ENCODE results near the gene TCOF1. TPM values are rescaled to one million over a fixed set of nuclear protein-coding genes. Genes with fewer than 3 reads are reported as not detected.

The TCOF1 gene
- polyA plus RNA-seq, 1 donor = 23.9 TPM

DNA sequence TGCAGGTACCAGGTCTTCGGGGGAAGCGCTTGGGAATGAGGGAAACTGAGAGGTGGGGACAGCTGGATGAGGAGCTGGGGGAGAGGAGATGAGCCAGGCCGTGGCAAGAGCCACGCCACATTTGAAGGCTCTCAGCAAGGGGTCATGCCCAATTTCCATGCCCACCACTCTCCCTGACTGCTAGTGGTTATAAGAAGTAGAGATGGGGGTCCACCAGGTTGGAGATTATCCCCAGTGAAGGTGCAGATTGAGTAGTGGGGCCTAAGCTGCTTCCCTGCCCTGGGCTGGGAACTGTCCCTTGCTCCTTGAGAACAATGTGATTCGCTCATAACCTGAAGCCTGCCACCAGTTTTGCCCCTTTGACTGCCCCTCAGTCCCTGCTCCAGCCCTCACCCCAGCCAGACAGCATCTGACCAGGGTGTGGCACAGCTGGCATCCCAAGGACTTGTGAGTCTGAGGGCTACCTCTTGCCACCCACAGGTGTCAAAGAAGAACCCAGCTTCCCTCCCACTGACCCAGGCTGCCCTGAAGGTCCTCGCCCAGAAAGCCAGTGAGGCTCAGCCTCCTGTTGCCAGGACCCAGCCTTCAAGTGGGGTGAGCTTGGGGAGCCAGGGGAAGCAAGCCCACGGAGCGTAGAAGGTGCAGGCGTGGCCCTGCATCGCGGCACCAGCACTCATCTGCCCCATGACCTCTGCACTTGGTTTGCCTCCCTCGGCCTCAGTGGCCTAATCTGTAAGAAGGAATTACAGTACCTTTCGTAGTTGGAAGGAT, 33.8 kb downstream of the TCOF1 start:
- Histone ChIP-seq H3K4me1 (ENCODE audit: control insufficient read depth, insufficient read depth, low read length) (no peaks in the 10 kb centered on the region), H3K27ac (ENCODE audit: low read length) (no peak overlapping the region), H3K27me3 (ENCODE audit: control insufficient read depth, insufficient read depth, low read length) (no peaks in the 10 kb centered on the region), H3K4me3 (ENCODE audit: low read length) (no peak overlapping the region), H3K36me3 (ENCODE audit: control insufficient read depth, insufficient read depth, low read length) (peaks cover 85% of the 10 kb centered on the region), H3K9me3 (ENCODE audit: control insufficient read depth, low read depth, low read length) (no peaks in the 10 kb centered on the region)
- no peak for DNase-seq
- no CpG with 5 or more reads among the region's 13 CpGs for WGBS (ENCODE audit: insufficient coverage, low lambda C conversion rate)

DNA sequence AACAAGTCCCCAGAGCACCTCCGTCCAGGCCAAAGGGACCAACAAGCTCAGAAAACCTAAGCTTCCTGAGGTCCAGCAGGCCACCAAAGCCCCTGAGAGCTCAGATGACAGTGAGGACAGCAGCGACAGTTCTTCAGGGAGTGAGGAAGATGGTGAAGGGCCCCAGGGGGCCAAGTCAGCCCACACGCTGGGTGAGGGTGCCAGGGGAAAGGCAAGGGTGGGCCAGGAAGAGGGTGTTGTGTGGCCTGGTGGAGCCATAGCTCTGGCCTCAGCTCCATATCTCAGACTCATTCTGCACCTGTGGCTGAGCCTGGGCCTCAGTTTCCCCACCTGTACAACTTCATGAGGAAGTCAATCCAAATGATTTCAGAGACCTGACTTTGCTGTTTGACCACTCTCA, 34.5 kb downstream of the TCOF1 start:
- WGBS (ENCODE audit: insufficient coverage, low lambda C conversion rate) = no CpG with 5 or more reads among the region's 3 CpGs

GRCh38 chr5:150392680-150393079, 35.2 kb downstream of the TCOF1 start:
- Histone ChIP-seq H3K27ac (ENCODE audit: low read length) (no peak overlapping the region), H3K9me3 (ENCODE audit: control insufficient read depth, low read depth, low read length) (no peaks in the 10 kb centered on the region), H3K36me3 (ENCODE audit: control insufficient read depth, insufficient read depth, low read length) (peaks cover 82% of the 10 kb centered on the region), H3K4me3 (ENCODE audit: low read length) (no peak overlapping the region), H3K27me3 (ENCODE audit: control insufficient read depth, insufficient read depth, low read length) (no peaks in the 10 kb centered on the region), H3K4me1 (ENCODE audit: control insufficient read depth, insufficient read depth, low read length) (no peaks in the 10 kb centered on the region)
- WGBS (ENCODE audit: insufficient coverage, low lambda C conversion rate) = no CpG with 5 or more reads among the region's 7 CpGs
- no peak for DNase-seq

More for the DNA sequence above, 34.5 kb downstream of the TCOF1 start:
- no peak for DNase-seq
- H3K4me3 ChIP-seq (ENCODE audit: low read length) = no peak overlapping the region
- no peaks in the 10 kb centered on the region for H3K9me3 ChIP-seq (ENCODE audit: control insufficient read depth, low read depth, low read length)
- no peaks in the 10 kb centered on the region for H3K4me1 ChIP-seq (ENCODE audit: control insufficient read depth, insufficient read depth, low read length)
- H3K36me3 ChIP-seq (ENCODE audit: control insufficient read depth, insufficient read depth, low read length) = peaks cover 83% of the 10 kb centered on the region
- H3K27ac ChIP-seq (ENCODE audit: low read length) = no peak overlapping the region
- no peaks in the 10 kb centered on the region for H3K27me3 ChIP-seq (ENCODE audit: control insufficient read depth, insufficient read depth, low read length)

- Histone ChIP-seq H3K4me3 (ENCODE audit: low read length) (no peak overlapping the region), H3K4me1 (ENCODE audit: control insufficient read depth, insufficient read depth, low read length) (no peaks in the 10 kb centered on the region), H3K27ac (ENCODE audit: low read length) (no peak overlapping the region), H3K9me3 (ENCODE audit: control insufficient read depth, low read depth, low read length) (no peaks in the 10 kb centered on the region), H3K36me3 (ENCODE audit: control insufficient read depth, insufficient read depth, low read length) (peaks cover 82% of the 10 kb centered on the region), H3K27me3 (ENCODE audit: control insufficient read depth, insufficient read depth, low read length) (no peaks in the 10 kb centered on the region)
- DNase-seq = no peak
- no CpG with 5 or more reads among the region's 3 CpGs for WGBS (ENCODE audit: insufficient coverage, low lambda C conversion rate)
Measured at GRCh38 chr5:150393096-150393645, 35.7 kb downstream of the TCOF1 start.

GRCh38 chr5:150394131-150394530, 36.6 kb downstream of the TCOF1 start:
- no CpG with 5 or more reads among the region's 3 CpGs for WGBS (ENCODE audit: insufficient coverage, low lambda C conversion rate)
- Histone ChIP-seq H3K4me1 (ENCODE audit: control insufficient read depth, insufficient read depth, low read length) (no peaks in the 10 kb centered on the region), H3K27ac (ENCODE audit: low read length) (no peak overlapping the region), H3K27me3 (ENCODE audit: control insufficient read depth, insufficient read depth, low read length) (no peaks in the 10 kb centered on the region), H3K36me3 (ENCODE audit: control insufficient read depth, insufficient read depth, low read length) (peaks cover 88% of the 10 kb centered on the region), H3K4me3 (ENCODE audit: low read length) (no peak overlapping the region), H3K9me3 (ENCODE audit: control insufficient read depth, low read depth, low read length) (no peaks in the 10 kb centered on the region)
- DNase-seq = no peak

DNA sequence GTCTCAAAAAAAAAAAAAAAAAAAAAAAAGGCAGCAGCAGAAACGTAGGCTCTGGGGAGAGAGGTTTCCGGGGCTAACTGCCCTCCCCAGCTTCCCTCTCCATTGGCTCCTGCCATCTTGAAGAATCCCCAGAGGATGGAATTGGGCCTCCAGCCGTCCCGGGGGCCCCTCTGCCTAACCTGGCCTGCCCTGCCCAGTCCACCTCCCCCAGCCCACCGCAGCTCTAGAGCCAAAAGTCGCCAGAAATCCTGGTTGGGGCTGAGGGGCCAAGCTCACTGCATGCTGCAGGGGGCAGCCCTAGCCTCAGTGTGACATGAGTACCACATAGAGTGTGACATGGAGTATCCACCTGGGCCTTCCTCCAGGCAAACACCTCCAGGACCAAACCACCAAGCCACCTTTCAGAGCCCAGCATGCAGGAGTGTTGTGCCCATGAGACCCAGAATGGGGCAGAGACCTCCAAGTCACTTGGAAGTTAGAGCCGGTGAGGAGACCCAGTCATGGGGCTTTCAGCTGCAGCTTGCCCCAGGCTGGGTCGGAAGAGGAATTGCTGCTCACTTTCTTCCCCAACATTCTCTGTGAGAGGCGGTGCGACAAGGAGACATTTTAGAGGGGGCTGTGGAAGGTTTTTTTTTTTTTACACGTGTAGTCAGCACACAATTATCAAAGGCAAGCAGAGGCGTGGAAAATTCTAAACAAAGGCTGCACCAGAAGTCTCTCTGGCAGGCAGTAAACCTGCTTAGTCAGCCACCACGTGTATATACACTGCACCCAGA, 37.6 kb downstream of the TCOF1 start:
- no CpG with 5 or more reads among the region's 13 CpGs for WGBS (ENCODE audit: insufficient coverage, low lambda C conversion rate)
- H3K4me3 ChIP-seq (ENCODE audit: low read length) = no peak overlapping the region
- no peaks in the 10 kb centered on the region for H3K9me3 ChIP-seq (ENCODE audit: control insufficient read depth, low read depth, low read length)
- no peak for DNase-seq
- H3K4me1 ChIP-seq (ENCODE audit: control insufficient read depth, insufficient read depth, low read length) = no peaks in the 10 kb centered on the region
- no peaks in the 10 kb centered on the region for H3K27me3 ChIP-seq (ENCODE audit: control insufficient read depth, insufficient read depth, low read length)
- peaks cover 90% of the 10 kb centered on the region for H3K36me3 ChIP-seq (ENCODE audit: control insufficient read depth, insufficient read depth, low read length)
- H3K27ac ChIP-seq (ENCODE audit: low read length) = no peak overlapping the region

- Histone ChIP-seq H3K4me1 (ENCODE audit: control insufficient read depth, insufficient read depth, low read length) (no peaks in the 10 kb centered on the region), H3K27ac (ENCODE audit: low read length) (no peak overlapping the region), H3K9me3 (ENCODE audit: control insufficient read depth, low read depth, low read length) (no peaks in the 10 kb centered on the region), H3K36me3 (ENCODE audit: control insufficient read depth, insufficient read depth, low read length) (peaks cover 92% of the 10 kb centered on the region), H3K4me3 (ENCODE audit: low read length) (no peak overlapping the region), H3K27me3 (ENCODE audit: control insufficient read depth, insufficient read depth, low read length) (no peaks in the 10 kb centered on the region)
- DNase-seq = no peak
- no CpG with 5 or more reads among the region's 2 CpGs for WGBS (ENCODE audit: insufficient coverage, low lambda C conversion rate)
Measured at GRCh38 chr5:150395688-150395975, 38.1 kb downstream of the TCOF1 start.

- H3K27me3 ChIP-seq (ENCODE audit: control insufficient read depth, insufficient read depth, low read length) = no peaks in the 10 kb centered on the region
- no peaks in the 10 kb centered on the region for H3K9me3 ChIP-seq (ENCODE audit: control insufficient read depth, low read depth, low read length)
- whole genome bisulfite sequencing (ENCODE audit: insufficient coverage, low lambda C conversion rate) = 100% methylated on average over 4 of the region's 7 CpGs
- H3K4me1 ChIP-seq (ENCODE audit: control insufficient read depth, insufficient read depth, low read length) = no peaks in the 10 kb centered on the region
- no peak overlapping the region for H3K27ac ChIP-seq (ENCODE audit: low read length)
- no peak for DNase-seq
- H3K4me3 ChIP-seq (ENCODE audit: low read length) = no peak overlapping the region
- peaks cover 92% of the 10 kb centered on the region for H3K36me3 ChIP-seq (ENCODE audit: control insufficient read depth, insufficient read depth, low read length)
Measured at GRCh38 chr5:150396267-150396666, 38.8 kb downstream of the TCOF1 start.

GRCh38 chr5:150397146-150397781, 39.8 kb downstream of the TCOF1 start:
- H3K9me3 ChIP-seq (ENCODE audit: control insufficient read depth, low read depth, low read length) = no peaks in the 10 kb centered on the region
- no peak overlapping the region for H3K27ac ChIP-seq (ENCODE audit: low read length)
- H3K27me3 ChIP-seq (ENCODE audit: control insufficient read depth, insufficient read depth, low read length) = no peaks in the 10 kb centered on the region
- H3K4me1 ChIP-seq (ENCODE audit: control insufficient read depth, insufficient read depth, low read length) = no peaks in the 10 kb centered on the region
- no peak for DNase-seq
- H3K36me3 ChIP-seq (ENCODE audit: control insufficient read depth, insufficient read depth, low read length) = peaks cover 91% of the 10 kb centered on the region
- WGBS (ENCODE audit: insufficient coverage, low lambda C conversion rate) = no CpG with 5 or more reads among the region's 14 CpGs
- H3K4me3 ChIP-seq (ENCODE audit: low read length) = no peak overlapping the region
